GM06990 (cell line): ENCODE measurements around the gene RICTOR.

Experiments
- DNase-seq: peaks from one replicate; pipeline ENCODE4 v3.0.0-alpha.2; 2011; ENCODE audit not compliant: insufficient read length; ENCODE audit errors: extremely low read depth
- H3K27me3 ChIP-seq: replicated peaks from 2 replicates; pipeline ENCODE4 v1.6.0; 2011; ENCODE audit warnings: low read length; ENCODE audit not compliant: control insufficient read depth, insufficient read depth
- H3K36me3 ChIP-seq: 2 replicates; pipeline ENCODE4 v1.5.1; 2011; ENCODE audit warnings: low read length; ENCODE audit not compliant: control insufficient read depth, insufficient read depth
- H3K4me3 ChIP-seq: replicated peaks from 2 replicates; pipeline ENCODE4 v1.5.1; 2011; ENCODE audit warnings: low read depth, mild to moderate bottlenecking, control low read depth, low read length
- TF ChIP-seq, protein P1 (sequence below): IDR thresholded peaks from 2 replicates; pipeline ENCODE4 v1.5.1; 2011; ENCODE audit warnings: low read length, control low read depth, mild to moderate bottlenecking, inconsistent platforms; ENCODE audit not compliant: insufficient read depth, poor library complexity, severe bottlenecking

The RICTOR gene

DNA sequence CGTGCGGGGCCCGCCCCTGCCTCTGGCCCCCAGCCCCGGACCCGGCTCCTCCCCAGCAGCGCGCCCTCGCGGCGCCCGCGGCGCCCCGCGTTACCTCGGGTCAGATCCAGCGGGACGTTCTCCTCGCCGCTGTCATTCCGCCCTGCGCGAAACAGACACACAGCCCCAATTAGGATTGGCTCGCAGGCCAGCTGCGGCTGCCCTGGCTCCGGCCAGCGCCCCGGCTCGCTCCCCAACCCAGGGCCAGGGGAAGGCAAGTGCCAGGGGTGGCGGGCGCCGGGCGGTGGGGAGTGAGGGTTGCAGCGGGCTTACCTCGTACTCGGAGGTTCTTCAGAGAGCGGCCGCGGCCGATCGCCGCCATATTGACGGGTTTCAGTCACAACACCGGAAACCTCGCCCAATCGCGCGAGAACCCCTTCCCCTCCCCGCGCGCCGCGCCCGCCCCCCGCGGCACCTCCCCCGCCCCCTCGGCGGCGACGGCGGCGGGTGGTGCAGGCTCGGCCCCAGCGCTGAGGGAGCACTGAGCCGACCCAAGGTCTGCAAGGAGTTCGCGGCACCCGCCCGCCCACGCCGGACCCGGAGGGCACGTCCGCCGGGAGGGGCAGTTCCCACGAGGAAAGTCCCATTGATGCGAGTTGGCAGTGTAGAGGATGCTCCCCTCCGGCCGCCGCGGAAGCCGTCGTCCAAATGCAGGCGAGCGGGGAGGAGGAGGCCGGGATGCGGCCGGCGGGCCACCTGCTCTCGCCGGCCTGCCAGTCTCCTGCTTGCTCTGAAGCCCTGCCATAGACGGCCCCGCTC is at the start of gene RICTOR:
RICTOR (minus strand) TSS at position 383 of the 798 bp plus-strand sequence; CDS start at position 361, 22 bp downstream.
- peak; percentile 93 for DNase-seq
- TF ChIP-seq, protein P1, sequence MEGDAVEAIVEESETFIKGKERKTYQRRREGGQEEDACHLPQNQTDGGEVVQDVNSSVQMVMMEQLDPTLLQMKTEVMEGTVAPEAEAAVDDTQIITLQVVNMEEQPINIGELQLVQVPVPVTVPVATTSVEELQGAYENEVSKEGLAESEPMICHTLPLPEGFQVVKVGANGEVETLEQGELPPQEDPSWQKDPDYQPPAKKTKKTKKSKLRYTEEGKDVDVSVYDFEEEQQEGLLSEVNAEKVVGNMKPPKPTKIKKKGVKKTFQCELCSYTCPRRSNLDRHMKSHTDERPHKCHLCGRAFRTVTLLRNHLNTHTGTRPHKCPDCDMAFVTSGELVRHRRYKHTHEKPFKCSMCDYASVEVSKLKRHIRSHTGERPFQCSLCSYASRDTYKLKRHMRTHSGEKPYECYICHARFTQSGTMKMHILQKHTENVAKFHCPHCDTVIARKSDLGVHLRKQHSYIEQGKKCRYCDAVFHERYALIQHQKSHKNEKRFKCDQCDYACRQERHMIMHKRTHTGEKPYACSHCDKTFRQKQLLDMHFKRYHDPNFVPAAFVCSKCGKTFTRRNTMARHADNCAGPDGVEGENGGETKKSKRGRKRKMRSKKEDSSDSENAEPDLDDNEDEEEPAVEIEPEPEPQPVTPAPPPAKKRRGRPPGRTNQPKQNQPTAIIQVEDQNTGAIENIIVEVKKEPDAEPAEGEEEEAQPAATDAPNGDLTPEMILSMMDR, result no peak
- H3K4me3 ChIP-seq, result peak within 1 kb of the TSS; percentile 89
- no peaks in the 10 kb centered on the region for H3K27me3 ChIP-seq
- no peaks in the 10 kb centered on the region for H3K36me3 ChIP-seq

GRCh38 chr5:39121922-39122321 is 47.7 kb upstream of the RICTOR start:
- DNase-seq, result no peak
- Histone ChIP-seq H3K4me3 (no peak overlapping the region), H3K27me3 (no peaks in the 10 kb centered on the region), H3K36me3 (no peaks in the 10 kb centered on the region)
- TF ChIP-seq, protein P1, result no peak

DNA sequence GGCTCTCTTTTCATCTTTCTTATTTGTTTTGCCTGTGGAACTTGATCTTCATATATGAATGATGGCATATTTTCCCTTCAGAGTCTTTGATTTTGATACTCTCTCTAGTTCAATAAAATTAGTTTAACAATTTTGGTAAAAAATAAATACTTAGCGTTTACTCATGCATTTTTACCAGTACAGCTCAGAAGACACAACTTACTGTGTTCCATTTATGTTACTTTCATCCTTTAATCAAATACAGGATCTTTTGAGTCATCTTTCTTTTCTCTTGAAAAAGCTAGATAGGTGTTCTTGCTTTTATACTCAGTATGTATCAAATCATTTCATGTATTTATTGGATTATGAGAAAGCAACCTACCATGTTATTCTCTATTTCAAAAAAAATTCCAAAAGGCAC is 47.1 kb upstream of the RICTOR start:
- no peak overlapping the region for H3K4me3 ChIP-seq
- DNase-seq, result no peak
- TF ChIP-seq, protein P1, result no peak
- H3K36me3 ChIP-seq, result no peaks in the 10 kb centered on the region
- H3K27me3 ChIP-seq, result no peaks in the 10 kb centered on the region

DNA sequence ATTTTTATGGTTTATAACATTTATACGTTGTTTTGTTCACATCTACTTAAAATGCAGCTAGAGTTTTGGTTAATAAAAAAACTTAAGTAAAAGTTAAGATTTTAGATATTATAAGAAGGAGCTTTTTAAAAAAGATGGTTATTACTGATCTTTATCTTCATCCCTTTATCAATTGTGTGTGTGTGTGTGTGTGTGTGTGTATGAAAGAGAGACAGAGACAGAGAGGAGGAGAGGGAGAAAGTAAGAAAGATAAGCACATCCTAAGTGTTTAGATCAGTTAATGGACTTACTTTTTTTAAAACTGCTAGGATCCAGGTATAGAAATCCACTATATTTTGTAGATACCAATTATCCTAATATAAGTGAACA is 45.8 kb upstream of the RICTOR start:
- TF ChIP-seq, protein P1, result no peak
- DNase-seq, result no peak
- no peaks in the 10 kb centered on the region for H3K36me3 ChIP-seq
- H3K4me3 ChIP-seq, result no peak overlapping the region
- H3K27me3 ChIP-seq, result no peaks in the 10 kb centered on the region

DNA sequence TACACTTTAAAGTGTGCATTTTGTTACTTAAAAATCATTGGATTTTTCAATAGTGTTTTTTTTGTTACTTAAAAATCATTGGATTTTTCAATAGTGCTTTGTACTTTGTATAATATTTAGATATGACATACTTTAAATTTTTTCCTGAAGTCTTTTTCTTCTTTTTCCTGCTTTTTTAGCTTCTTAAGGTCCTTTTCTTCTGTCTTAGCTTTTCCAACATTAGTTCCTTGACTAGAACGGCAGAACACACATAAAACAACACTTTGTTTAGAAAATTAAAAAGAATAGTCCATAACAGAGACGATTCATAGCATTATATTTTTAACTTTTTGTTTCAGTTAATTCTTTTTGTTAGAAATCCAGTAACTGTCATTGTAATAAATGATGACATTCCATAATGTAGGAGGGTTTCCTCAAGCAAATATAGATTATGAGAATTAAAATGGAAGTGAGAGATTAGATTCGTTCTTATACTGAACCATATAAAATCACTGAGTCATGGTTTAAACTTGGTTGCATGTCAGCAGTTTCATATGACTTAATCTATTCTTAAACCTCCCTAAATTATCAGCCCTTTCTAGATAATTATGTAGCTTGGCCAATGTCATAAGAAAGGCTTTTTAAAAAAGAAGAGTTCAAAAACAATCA is 45.3 kb upstream of the RICTOR start:
- TF ChIP-seq, protein P1, result no peak
- no peaks in the 10 kb centered on the region for H3K36me3 ChIP-seq
- no peak overlapping the region for H3K4me3 ChIP-seq
- H3K27me3 ChIP-seq, result no peaks in the 10 kb centered on the region
- no peak for DNase-seq
